Stimulated activated CD4-positive, alpha-beta T cell treated with anti-CD3 and anti-CD28 coated beads, Interleukin-15, amount 100 ng/mL, for 24 hours (primary cell): Measurements from ENCODE around the gene ZNF19.

Source experiments
- DNase-seq: peaks from one replicate; pipeline ENCODE4 v3.0.0-alpha.2; 2020

The ZNF19 gene

DNA sequence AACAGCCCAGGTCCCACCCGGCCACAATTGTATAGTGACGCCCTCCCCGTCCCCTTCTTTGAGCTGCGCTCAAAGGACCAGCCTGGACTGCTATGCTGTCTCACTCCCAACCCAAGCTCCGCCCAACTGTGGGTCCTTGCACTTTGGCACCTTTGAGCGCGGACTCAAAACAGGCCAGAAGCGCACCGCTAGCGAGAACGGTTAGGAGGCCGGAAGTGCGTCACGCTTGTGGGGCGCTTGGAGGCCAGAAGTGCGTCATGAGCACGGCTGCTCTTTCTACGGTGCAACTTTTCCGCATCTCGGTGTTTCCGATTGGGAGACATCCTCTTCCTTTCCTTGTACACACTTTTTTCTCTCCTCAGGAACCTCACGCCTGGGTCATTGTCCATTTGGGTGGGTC lies at the start of gene ZNF19:
Gene ZNF19 (minus strand): TSS at position 203 of the 400 bp plus-strand sequence. CDS start 7,210 bp downstream, outside the sequence.
- DNase-seq = no peak

DNA sequence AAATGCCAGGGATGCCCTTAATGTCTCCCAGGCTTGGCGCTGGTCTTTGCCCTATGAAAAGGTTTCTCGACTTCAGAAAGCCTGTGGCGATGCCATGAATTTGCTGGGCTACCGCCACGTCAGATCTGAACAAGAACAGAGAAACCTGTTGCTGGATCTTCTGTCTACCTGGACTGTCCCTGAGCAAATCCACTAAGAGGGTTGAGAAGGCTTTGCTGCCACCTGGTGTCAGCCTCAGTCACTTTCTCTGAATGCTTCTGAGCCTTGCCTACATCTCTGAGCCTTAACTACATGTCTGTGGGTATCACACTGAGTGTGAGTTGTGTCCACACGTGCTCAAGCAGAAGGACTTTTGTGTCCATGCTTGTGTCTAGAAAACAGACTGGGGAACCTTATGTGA lies 48.5 kb upstream of the ZNF19 start:
- peak; percentile 54 for DNase-seq

DNA sequence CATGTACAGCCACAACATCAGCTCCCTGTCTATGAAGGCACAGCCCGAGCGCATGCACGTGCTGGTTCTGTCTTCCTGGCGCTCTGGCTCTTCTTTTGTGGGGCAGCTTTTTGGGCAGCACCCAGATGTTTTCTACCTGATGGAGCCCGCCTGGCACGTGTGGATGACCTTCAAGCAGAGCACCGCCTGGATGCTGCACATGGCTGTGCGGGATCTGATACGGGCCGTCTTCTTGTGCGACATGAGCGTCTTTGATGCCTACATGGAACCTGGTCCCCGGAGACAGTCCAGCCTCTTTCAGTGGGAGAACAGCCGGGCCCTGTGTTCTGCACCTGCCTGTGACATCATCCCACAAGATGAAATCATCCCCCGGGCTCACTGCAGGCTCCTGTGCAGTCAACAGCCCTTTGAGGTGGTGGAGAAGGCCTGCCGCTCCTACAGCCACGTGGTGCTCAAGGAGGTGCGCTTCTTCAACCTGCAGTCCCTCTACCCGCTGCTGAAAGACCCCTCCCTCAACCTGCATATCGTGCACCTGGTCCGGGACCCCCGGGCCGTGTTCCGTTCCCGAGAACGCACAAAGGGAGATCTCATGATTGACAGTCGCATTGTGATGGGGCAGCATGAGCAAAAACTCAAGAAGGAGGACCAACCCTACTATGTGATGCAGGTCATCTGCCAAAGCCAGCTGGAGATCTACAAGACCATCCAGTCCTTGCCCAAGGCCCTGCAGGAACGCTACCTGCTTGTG lies 47.8 kb upstream of the ZNF19 start:
- DNase-seq = no peak

DNA sequence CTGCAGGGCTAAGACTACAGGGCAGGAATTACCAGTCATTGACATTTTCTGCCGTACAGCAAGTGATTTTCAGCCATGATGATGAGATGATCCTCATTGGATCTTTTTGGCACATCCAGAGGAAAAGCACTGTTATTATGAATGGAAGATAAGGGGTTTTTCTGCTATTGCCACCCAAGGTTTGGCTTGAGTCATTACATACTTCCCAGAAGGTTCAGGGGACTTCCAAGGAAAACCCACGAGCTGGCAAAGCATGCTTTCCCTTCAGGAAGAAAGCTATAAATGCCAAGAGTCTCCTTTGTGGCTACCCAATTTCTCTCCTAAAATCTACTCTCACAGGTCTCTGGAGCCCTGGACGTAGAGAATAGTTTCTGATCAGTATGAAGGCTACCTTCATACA lies 43.2 kb upstream of the ZNF19 start:
- DNase-seq = no peak

DNA sequence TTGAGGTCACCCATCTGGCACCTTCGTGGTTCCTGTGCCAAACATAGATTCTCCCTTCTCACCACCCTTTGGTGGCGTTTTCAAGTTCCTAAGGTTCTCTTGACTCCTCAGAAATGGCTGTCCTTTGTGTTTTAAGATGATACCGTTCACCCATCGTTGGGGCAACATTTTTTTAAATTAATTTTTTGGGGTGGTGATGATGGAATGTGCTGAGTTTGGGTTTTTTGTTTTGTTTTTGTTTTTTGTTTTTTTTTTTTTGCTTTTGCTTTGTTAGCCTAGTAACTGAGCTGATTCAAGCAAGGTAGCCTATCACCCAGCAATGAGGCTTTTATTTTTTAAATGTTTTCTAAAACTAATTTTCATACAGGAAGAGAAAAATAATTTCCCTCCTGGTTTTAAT lies 39.7 kb upstream of the ZNF19 start:
- DNase-seq = no peak

DNA sequence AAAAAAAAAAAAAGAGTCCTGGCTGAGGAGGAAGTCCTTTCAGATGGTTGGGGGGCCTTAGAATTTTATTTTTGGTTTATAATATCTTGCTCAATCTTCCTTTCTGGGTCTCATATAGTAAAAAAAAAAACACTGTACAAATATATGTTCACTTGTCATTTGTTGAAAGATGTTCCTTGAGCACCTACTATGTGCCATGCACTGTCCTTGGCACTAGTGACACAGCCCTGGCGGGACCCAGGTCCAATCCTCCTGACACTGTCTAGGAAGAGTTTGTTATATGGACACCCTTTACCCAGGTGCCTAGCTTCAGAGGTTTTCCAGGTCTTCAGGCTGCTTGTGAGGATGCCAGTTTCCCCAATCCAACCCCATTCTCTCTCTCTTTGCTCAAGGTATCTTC lies 39.1 kb upstream of the ZNF19 start:
- DNase-seq = no peak

DNA sequence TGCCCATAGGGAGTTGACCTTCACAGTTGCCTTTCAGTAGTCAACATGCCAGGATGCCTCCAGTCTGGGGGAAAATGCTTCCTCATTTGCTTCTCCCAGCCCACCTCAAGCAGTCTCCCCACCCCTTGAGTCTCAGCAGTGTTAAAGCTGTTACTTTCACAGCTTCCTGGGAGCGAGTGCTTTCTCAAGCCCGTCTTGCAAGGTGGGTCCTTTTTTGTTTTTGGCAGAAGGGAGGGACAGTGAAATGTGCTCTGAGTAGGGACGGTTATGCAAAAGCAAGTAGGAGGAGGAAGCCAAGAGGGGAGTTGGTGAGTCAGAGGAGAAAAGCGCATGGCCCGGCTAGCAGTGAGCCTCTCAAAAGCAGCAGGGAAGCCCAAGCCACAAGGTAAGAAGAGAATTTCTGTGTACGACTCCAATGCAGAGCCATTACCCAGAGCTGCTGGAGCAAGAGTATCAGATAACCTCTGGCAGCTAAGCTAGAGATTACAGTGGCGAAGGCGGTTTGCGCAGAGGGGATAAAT lies 37.0 kb upstream of the ZNF19 start, which contains the start of gene CHST4:
Gene CHST4 (plus strand): TSS at position 316 of the 521 bp plus-strand sequence. CDS start 10,252 bp downstream, outside the sequence.
- peak; percentile 3 for DNase-seq

DNA sequence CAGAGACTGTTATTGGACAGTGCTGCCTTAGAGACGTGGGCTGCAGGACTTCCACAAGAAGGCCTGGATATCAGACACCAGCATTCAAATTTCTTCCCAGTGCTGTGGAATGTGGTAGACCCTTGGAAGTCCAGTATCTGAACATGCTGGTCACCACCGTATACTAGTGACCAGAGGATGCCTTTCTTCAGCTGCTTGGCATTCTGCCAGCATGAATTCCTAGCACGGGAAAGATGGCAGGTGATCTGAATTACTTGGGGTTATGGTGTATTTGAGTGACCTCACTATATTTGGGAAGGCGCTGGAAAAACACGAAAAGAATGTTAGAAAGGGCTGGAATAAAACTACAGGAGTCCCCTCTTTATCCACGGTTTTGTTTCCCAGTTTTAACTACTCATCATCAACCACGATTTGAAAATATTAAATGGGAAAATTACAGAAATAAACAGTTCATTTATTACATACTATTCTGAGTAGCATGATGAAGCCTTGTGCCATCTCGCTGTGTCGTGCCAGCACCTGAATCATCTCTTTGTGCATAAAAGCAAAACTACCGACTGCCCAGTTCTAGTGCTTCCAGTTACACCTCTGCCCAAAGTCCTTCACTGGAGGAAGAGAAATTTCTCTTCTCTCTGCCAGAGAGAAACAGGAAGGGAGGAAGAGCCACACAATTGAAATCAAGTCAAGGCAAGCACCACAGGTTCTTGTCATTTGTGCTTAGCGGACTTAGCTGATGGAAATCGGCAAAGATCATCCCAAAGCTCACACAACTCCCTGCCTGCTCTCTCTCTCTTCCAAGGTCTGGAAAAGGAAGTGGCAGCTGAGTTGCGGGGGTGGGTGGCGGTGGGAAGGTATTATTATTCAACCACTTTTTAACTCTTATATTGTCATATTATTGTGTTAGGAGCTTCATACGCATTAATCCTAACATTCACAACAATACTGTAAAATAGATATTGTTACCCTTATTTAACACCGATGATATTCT lies 35.7 kb upstream of the ZNF19 start:
- DNase-seq = no peak

DNA sequence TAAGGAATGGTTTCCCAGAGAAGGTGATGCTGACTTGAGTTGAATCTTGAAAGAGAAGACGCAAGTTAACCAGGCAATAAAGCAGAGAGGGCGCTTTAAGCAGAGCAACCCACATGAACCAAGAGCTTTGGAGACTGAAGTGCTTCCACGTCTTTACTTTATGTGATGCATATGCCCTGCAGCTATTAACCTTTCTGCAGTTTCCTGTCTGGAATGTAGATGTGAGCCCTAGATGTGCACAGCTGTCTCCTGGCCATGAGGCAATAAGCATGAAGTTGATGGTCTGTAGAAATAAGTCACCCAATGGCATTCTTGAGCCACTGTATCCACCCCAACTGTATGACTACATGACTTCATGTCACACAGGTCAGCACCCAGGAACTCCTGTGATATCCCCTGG lies 31.4 kb upstream of the ZNF19 start:
- no peak for DNase-seq

DNA sequence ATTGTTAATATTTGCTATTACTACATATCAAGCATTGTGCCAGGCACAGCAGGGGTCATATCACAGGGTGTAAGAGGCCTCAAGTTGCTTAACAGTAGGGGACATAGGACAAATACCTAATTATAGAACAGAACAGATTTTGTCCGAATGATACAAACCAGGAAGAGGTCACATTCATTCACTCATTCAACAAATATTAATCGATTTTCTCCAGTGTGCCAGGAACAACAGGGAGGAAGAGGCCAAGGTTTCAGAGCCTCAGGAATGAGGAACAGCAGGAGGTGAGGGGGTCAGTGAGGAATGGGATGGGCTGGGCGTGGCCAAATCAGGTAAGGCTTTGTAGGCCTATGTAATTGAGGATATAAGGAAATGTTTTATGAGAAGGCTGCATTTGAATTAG lies 25.9 kb upstream of the ZNF19 start:
- DNase-seq = no peak

DNA sequence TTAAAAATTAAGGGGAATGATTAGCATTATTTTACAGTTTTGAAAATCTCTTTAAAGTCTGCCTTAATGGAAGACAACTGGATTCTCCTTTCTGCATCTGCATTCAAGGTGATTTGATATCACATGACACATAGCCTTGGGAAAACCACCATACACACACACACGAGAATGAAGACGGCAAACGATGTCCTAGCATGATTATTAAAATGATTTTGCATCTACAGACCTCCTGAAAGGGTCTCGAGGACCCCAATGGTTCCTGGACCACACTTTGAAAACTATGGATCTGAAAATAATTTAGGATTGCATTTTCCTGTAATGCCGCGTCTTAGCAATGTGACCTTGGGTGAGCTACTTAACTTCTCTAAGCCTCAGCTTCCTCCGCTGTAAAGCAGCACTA lies 25.4 kb upstream of the ZNF19 start:
- no peak for DNase-seq

DNA sequence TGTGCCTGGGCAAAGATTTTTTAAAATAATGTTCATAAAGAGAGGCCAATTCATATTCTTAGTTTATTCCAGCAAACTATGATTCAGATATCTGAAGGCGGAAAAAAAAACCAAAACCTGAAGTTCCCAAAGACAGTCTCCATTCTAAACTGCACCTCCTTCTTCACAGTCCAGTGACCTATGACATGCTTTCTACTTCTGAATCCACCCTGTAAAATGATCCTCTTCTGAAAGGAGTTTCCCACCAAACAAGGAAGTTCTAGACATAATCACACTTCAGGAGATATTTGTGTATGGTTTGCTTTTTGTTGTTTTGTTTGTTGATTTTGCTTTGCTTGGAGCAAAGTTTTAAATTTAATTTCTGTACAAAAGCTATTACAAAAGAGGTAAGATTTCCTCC lies 24.2 kb upstream of the ZNF19 start:
- DNase-seq = no peak

DNA sequence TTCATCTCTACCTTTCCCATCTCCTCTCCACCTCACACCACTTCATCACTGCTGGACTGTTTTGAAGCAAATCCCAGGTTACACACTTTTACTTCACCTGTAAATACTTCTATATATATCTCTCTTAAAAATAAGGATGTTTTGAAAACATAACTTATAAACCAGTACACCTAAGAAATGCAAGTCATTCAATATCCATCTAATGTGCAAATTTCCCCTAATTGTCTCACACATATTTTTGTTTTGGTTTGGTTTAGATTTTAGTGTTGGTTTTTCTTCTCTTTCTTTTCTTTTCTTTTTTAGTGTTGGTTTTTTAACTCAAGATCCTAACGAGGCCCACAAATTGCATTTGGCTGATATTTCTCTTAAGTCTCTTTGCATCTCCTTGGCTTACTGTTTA lies 17.9 kb upstream of the ZNF19 start:
- no peak for DNase-seq

DNA sequence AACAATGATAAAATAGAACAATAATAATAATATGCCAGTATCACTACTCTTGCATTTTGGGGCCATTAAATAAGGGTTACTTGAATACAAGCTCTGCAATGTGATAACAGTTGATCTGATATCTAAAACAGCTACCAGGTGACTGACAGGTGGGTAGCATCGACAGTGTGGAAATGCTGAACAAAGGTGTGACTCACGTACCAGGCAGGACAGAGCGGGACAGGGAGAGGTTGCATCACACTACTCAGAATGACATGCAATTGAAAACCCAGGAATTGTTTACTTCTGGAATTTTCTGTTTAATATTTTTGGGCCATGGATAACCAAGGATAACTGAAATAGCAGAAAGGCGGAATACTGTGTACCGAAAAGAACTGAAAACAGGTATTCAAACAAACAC lies 15.8 kb upstream of the ZNF19 start:
- DNase-seq = no peak

DNA sequence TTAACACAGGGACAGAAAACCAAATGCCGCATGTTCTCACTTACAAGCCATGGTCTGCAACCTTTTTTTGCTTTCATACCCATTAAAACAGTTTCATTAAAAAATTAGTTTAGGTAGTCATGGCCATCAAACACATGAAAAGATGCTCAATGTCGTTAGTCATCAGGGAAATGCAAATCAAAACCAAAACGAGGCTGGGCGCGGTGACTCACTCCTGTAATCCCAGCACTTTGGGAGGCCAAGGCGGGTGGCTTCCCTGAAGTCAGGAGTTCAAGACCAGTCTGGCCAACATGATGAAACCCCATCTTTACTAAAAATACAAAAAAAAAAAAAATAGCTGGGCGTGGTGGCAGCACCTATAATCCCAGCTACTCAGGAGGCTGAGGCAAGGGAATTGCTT lies 14.9 kb upstream of the ZNF19 start:
- peak; percentile 26 for DNase-seq

DNA sequence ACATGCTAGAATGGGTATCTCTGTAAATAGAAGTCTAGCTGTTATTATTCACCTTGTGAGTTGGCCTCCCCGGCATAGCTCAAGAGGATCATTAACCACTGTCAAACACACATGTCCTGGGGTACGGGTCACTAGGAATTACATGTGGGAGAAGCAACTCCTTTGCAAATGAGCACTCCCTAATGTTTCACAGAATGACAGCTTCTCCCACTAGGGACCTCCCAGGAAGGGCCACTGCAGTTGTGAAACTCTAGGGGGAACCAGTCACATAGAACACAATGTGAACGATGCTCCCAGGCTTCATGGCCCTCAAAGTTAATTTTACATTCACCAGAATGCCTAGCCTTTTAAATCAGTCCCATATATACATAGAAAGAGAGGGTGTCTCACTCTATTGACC lies 12.4 kb upstream of the ZNF19 start:
- no peak for DNase-seq

DNA sequence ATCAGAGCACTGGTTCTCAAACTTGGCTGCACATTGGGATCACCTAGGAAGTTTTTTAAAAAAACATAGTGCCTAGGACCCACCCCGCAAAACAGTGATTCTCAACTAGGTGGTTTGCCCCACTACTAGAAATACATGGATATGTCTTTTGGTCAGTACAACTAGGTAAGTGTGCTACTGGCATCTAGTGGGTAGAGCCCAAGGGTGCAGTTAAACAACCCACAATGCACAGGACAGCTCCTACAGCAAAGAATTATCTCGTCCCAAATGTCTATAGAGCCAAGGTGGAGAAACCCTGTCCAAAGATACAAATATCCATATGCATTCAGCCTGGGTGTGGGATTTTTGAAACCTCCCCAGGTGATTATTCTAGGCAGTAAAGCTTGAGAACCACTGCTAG lies 11.8 kb upstream of the ZNF19 start:
- DNase-seq = no peak

DNA sequence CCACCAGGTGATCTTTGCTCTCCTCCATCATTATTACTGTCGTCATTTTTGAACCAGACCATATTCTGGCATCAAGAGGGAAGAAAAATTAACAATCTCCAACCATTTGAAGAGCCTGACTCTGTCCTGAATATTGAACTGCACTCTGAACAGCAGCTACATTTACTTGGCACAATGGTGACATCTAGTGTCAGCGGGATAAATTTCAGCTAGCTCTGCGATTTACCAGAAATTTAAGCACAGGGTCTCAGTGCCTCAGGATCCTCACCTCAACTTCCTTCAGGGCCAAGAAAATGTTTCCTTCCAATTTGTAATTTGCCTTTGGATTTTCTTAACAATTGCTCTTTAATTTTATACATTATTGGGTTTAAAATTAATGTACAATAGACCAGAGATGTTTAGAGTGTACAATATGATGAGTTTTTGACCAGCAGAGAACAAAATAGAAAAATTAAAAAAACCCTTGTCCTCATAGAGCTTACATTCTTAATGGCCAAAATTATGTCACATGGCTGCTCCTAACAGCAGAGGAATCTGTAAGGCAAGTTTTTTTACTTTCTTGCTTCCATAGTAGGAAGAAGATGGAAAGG lies 10.7 kb upstream of the ZNF19 start:
- peak; percentile 52 for DNase-seq

DNA sequence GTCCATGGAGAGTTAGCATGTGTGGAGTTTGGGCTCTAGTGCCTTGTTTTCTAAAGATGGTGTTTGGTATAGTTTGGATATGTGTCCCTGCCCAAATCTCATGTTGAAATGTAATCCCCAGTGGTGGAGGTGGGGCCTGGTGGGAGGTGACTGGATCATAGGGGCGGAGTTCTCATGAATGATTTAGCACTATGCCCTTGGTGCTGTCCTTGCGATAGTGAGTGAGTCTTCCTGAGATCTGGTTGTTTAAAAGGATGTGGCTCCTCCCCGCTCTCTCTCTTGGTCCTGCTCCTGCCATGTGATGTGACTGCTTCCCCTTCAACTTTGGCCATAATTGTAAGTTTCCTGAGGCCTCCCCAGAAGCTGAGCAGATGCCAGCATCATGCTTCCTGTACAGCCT lies 8.9 kb upstream of the ZNF19 start:
- DNase-seq = no peak

DNA sequence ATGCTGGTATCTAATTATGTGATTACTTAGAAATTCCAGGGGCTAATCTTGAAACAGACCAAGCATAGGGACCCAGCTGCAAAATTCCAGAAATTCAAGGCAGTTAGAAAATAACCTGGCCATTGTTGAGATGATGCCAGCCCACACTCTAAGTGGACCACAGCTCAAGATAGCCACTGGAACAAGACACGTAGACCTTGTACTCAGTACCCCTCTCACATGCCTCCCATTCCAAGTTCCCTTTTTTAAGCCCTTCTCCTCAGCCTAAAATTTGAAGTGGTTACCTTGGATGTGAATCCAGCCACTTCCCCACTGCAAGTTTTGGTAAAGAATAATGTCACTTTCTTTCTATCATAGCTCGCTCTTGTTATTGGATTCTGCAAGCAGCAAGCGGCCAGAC lies 4.1 kb upstream of the ZNF19 start:
- no peak for DNase-seq

DNA sequence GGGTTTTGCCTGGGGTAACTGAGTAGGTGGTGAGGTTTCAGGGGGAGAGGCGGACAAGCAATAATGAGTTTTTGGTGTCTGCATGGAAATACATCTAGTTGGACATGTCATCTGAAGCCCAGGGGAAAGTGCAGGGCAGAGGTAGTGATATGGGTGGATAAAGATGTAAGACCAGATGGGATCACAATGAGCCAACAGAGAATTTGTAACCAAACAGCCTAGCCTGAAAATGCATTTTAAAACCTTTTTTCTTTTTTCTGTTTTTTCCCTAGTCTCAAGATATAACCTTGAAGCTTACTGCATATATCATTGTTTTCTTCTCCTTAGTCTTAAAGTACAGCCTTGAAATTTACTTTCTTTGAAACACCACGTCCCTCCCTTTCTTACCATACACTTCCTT lies 3.7 kb upstream of the ZNF19 start:
- DNase-seq = no peak

DNA sequence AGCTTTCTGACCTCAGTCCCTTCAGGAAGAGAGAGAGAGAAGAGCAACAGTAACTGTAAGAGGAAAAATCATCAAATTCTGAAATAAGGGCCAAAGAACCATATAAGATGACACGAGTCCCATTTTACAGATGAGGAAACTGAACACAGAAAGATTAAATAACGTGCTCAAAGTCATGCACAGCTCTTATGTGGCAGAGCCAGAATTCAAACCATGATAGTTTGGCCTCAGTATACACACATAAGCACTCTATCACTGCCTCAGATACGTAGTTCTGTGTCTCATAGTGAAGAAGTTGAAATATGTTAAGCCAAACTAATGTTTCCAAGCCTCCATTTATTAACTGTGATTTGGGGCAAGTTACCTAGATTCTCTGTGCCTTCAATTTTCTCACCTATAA lies 1.9 kb upstream of the ZNF19 start:
- DNase-seq = no peak

DNA sequence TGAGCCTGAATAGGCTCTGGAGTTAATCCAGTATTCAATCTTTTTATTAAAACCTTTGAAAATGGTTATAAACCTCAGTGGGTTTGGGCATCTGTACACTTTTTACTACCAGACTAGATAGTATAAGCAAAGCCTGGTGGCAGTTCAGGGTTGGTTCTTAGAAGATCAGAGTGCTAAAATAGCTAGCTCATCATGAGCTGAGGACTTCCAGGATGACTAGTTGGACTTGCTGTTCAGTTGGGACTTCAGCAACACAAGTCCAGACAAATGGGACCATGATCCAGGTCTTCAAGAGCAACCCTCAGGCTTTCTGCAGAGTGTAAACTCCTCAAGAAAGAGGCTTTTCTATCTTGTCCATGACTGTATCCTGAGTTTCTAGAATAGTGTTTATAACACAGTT lies 1.2 kb upstream of the ZNF19 start:
- no peak for DNase-seq
